HCT116 (cell line): ENCODE measurements around the gene UNC5C.

ENCODE experiments used
- CTCF ChIP-seq, 3 experiments: fragments of 200-600 bp in 1 of 3; sonication (generic) in 1 of 3; IDR thresholded peaks in 2 of 3; conservative IDR thresholded peaks in 1 of 3; 2 replicates each; pipeline ENCODE4 v1.5.1; 2012 to 2017; ENCODE audit warnings: low read depth in 2 of 3, low read length in 2 of 3, antibody characterized with exemption in 1 of 3, borderline replicate concordance in 1 of 3, control low read depth in 1 of 3, mild to moderate bottlenecking in 1 of 3, mixed read lengths in 1 of 3, mixed run types in 1 of 3, moderate library complexity in 1 of 3; ENCODE audit not compliant: insufficient read depth in 1 of 3
- POLR2A ChIP-seq: IDR thresholded peaks from 2 replicates; pipeline ENCODE4 v1.7.0; 2011; ENCODE audit warnings: borderline replicate concordance; ENCODE audit not compliant: insufficient read depth, insufficient read length; ENCODE audit errors: extremely low read depth
- POLR2AphosphoS5 ChIP-seq: IDR thresholded peaks from 2 replicates; pipeline ENCODE4 v1.6.1; 2011; ENCODE audit warnings: mild to moderate bottlenecking, low read depth, low read length, moderate library complexity
- RAD21 ChIP-seq: IDR thresholded peaks from 2 replicates; pipeline ENCODE4 v1.6.1; 2012; ENCODE audit warnings: low read depth, mild to moderate bottlenecking
- REST ChIP-seq: IDR thresholded peaks from 2 replicates; pipeline ENCODE4 v1.6.1; 2012; ENCODE audit warnings: low read depth
- SRF ChIP-seq: IDR thresholded peaks from 2 replicates; pipeline ENCODE4 v1.6.1; 2012; ENCODE audit warnings: low read depth

- TF ChIP-seq POLR2A (no peak), CTCF (IDR thresholded peaks at IDR 0.05 in 2 of 3, conservative IDR thresholded peaks at IDR 0.05 in 1 of 3; ENCODE audit: borderline replicate concordance in 1 of 3, insufficient read depth in 1 of 3, low read depth in 2 of 3, low read length in 2 of 3) (no peak), POLR2AphosphoS5 (no peak), SRF (no peak), REST (no peak), RAD21 (no peak)
Observed at GRCh38 chr4:95552942-95553550, 4.3 kb upstream of the UNC5C start.
